ENCODE data around the gene SMURF1.

Gene SMURF1

GRCh38 chr7:99180067-99180650 is 36.3 kb upstream of the SMURF1 start:
- TF ChIP-seq CTCF (IDR thresholded peaks at IDR 0.05; ENCODE audit: low read length) = no peak
- TF ChIP-seq EZH2 (IDR thresholded peaks at IDR 0.05; ENCODE audit: borderline replicate concordance, low read length) = no peak
- Histone ChIP-seq H3K27me3 (ENCODE audit: insufficient read depth, low read length) (peaks cover 12% of the 10 kb centered on the region; the same call in 1 of the 2 replicates), H3K9ac (ENCODE audit: low read length) (no peak overlapping the region), H2AFZ (ENCODE audit: low read length) (no peak overlapping the region), H3F3A (ENCODE audit: insufficient read depth, low read length) (no peaks in the 10 kb centered on the region), H3K4me3 (ENCODE audit: low read depth, low read length, poor library complexity, severe bottlenecking) (no peak overlapping the region), H3K79me2 (ENCODE audit: insufficient read depth, low read length) (no peaks in the 10 kb centered on the region), H4K20me1 (ENCODE audit: insufficient read depth, low read length) (no peaks in the 10 kb centered on the region), H3K4me2 (ENCODE audit: low read length) (no peak overlapping the region), H3K9me3 (ENCODE audit: low read length) (no peaks in the 10 kb centered on the region), H3K27ac (ENCODE audit: low read depth, low read length, poor library complexity, severe bottlenecking) (no peak overlapping the region), H3K4me1 (ENCODE audit: insufficient read depth, low read length, severe bottlenecking) (no peaks in the 10 kb centered on the region), H3K36me3 (ENCODE audit: insufficient read depth, low read length) (no peaks in the 10 kb centered on the region), H3K9me2 (ENCODE audit: low read depth, low read length) (no peaks in the 10 kb centered on the region)

- no peak for TF ChIP-seq CTCF (IDR thresholded peaks at IDR 0.05; ENCODE audit: low read length)
- TF ChIP-seq EZH2 (IDR thresholded peaks at IDR 0.05; ENCODE audit: borderline replicate concordance, low read length) = no peak
- Histone ChIP-seq H3K9ac (ENCODE audit: low read length) (no peak overlapping the region), H3K9me2 (ENCODE audit: low read depth, low read length) (no peaks in the 10 kb centered on the region), H2AFZ (ENCODE audit: low read length) (no peak overlapping the region), H3K4me3 (ENCODE audit: low read depth, low read length, poor library complexity, severe bottlenecking) (no peak overlapping the region), H3K27me3 (ENCODE audit: insufficient read depth, low read length) (peaks cover 16% of the 10 kb centered on the region; the same call in 1 of the 2 replicates), H3K79me2 (ENCODE audit: insufficient read depth, low read length) (no peaks in the 10 kb centered on the region), H3K4me2 (ENCODE audit: low read length) (no peak overlapping the region), H3K36me3 (ENCODE audit: insufficient read depth, low read length) (no peaks in the 10 kb centered on the region), H3K27ac (ENCODE audit: low read depth, low read length, poor library complexity, severe bottlenecking) (no peak overlapping the region), H3K4me1 (ENCODE audit: insufficient read depth, low read length, severe bottlenecking) (no peaks in the 10 kb centered on the region), H3K9me3 (ENCODE audit: low read length) (no peaks in the 10 kb centered on the region), H4K20me1 (ENCODE audit: insufficient read depth, low read length) (no peaks in the 10 kb centered on the region), H3F3A (ENCODE audit: insufficient read depth, low read length) (no peaks in the 10 kb centered on the region)
These were observed 33.3 kb upstream of the SMURF1 start for GRCh38 chr7:99177165-99177564.

GRCh38 chr7:99173787-99174186 is 29.9 kb upstream of the SMURF1 start:
- no peaks in the 10 kb centered on the region for H4K20me1 ChIP-seq (ENCODE audit: insufficient read depth, low read length)
- peaks cover 13% of the 10 kb centered on the region; the same call in 1 of the 2 replicates for H3K27me3 ChIP-seq (ENCODE audit: insufficient read depth, low read length)
- H2AFZ ChIP-seq (ENCODE audit: low read length) = no peak overlapping the region
- no peak overlapping the region for H3K27ac ChIP-seq (ENCODE audit: low read depth, low read length, poor library complexity, severe bottlenecking)
- H3F3A ChIP-seq (ENCODE audit: insufficient read depth, low read length) = no peaks in the 10 kb centered on the region
- TF ChIP-seq EZH2 (IDR thresholded peaks at IDR 0.05; ENCODE audit: borderline replicate concordance, low read length) (no peak), CTCF (IDR thresholded peaks at IDR 0.05; ENCODE audit: low read length) (no peak)
- H3K4me1 ChIP-seq (ENCODE audit: insufficient read depth, low read length, severe bottlenecking) = no peaks in the 10 kb centered on the region
- H3K9me2 ChIP-seq (ENCODE audit: low read depth, low read length) = no peaks in the 10 kb centered on the region
- no peaks in the 10 kb centered on the region for H3K36me3 ChIP-seq (ENCODE audit: insufficient read depth, low read length)
- no peak overlapping the region for H3K4me2 ChIP-seq (ENCODE audit: low read length)
- no peaks in the 10 kb centered on the region for H3K9me3 ChIP-seq (ENCODE audit: low read length)
- no peak overlapping the region for H3K4me3 ChIP-seq (ENCODE audit: low read depth, low read length, poor library complexity, severe bottlenecking)
- no peak overlapping the region for H3K9ac ChIP-seq (ENCODE audit: low read length)
- H3K79me2 ChIP-seq (ENCODE audit: insufficient read depth, low read length) = no peaks in the 10 kb centered on the region
